HEK293 (cell line): Measurements from ENCODE around the gene BRSK1.

Experiments used
- GLIS1 ChIP-seq: fragments of 450-650 bp; formaldehyde crosslinking; IDR thresholded peaks from 2 replicates; pipeline ENCODE4 v1.5.1; 2016; ENCODE audit warnings: missing biosample characterization, missing genetic modification characterization
- RBAK ChIP-seq: fragments of 450-650 bp; formaldehyde crosslinking; IDR thresholded peaks from 2 replicates; pipeline ENCODE4 v1.5.1; 2016; ENCODE audit warnings: missing biosample characterization, missing genetic modification characterization
- SP2 ChIP-seq: fragments of 450-650 bp; formaldehyde crosslinking; IDR thresholded peaks from 2 replicates; pipeline ENCODE4 v1.5.1; 2016; ENCODE audit warnings: missing biosample characterization, missing genetic modification characterization
- WT1 ChIP-seq: fragments of 450-650 bp; formaldehyde crosslinking; IDR thresholded peaks from 2 replicates; pipeline ENCODE4 v1.5.1; 2016; ENCODE audit warnings: missing biosample characterization, missing genetic modification characterization
- ZEB2 ChIP-seq: fragments of 450-650 bp; formaldehyde crosslinking; IDR thresholded peaks from 2 replicates; pipeline ENCODE4 v1.5.1; 2016; ENCODE audit warnings: missing biosample characterization, missing genetic modification characterization
- ZNF416 ChIP-seq: fragments of 450-650 bp; formaldehyde crosslinking; IDR thresholded peaks from 2 replicates; pipeline ENCODE4 v1.5.1; 2016; ENCODE audit warnings: missing biosample characterization, missing genetic modification characterization
- ZNF549 ChIP-seq: fragments of 450-650 bp; IDR thresholded peaks from 2 replicates; pipeline ENCODE4 v1.5.1; 2018; ENCODE audit warnings: missing biosample characterization, missing genetic modification characterization, mild to moderate bottlenecking, inconsistent platforms, moderate library complexity
- TF ChIP-seq, protein P1 (sequence below): IDR thresholded peaks from 2 replicates; pipeline ENCODE4 v1.6.1; 2011; ENCODE audit warnings: mild to moderate bottlenecking, low read depth, low read length, borderline replicate concordance
- TF ChIP-seq, protein P2 (sequence below): fragments of 450-650 bp; formaldehyde crosslinking; IDR thresholded peaks from 2 replicates; pipeline ENCODE4 v1.5.1; 2016; ENCODE audit warnings: missing biosample characterization, missing genetic modification characterization
- TF ChIP-seq, protein P3 (sequence below): fragments of 450-650 bp; formaldehyde crosslinking; IDR thresholded peaks from 2 replicates; pipeline ENCODE4 v1.5.1; 2016; ENCODE audit warnings: missing biosample characterization, missing genetic modification characterization
- TF ChIP-seq, protein P4 (sequence below): fragments of 450-650 bp; formaldehyde crosslinking; IDR thresholded peaks from 2 replicates; pipeline ENCODE4 v1.5.1; 2017; ENCODE audit warnings: missing biosample characterization, mild to moderate bottlenecking, missing genetic modification characterization, moderate library complexity
- TF ChIP-seq, protein P5 (sequence below): sonication (generic); formaldehyde crosslinking; IDR thresholded peaks from 2 replicates; pipeline ENCODE4 v1.8.1; 2022; ENCODE audit warnings: mild to moderate bottlenecking, moderate library complexity, missing genetic modification reagents

DNA sequence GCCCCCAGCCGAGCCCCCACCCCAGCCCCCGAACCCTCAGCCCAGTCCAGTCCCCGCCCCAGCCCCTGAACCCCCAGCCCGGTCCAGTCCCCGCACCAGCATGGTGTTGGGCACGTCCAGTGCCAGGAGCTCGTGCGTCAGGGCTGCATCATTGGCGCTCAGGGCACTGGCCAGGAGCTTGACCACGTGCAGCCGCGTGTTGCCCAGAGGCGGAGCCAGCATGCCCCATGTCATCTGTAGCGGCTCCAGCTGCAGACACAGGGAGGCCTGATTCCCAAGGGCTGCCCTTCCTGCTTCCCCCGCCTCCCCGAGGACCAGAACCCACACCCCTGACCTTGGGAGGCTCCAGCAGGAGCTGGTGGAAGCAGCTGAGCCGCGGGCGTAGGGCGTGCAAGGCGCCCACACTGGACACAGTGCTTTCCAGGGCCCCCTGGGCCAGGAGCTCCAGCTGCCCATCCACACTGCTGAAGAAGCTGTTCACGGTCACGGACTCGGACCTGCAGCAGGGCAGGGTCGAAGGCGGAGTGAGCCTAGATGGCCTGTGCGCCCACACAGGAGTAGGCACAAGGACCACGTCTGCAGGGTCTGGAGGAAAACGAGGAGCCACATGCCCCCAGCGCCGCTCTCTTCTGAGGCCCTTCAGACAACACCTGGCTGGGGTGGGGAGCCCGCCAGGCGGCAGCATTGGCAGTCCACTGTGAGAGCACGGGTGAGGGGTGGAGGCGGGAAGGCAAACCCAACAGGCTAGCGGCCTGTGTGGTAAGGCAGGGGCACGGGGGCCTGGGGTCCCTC lies 42.5 kb upstream of the BRSK1 start:
- TF ChIP-seq ZNF416 (no peak), ZNF549 (no peak), WT1 (tag by site-specific recombination) (no peak), GLIS1 (tag by site-specific recombination) (no peak), RBAK (tag by site-specific recombination) (no peak), SP2 (no peak), ZEB2 (tag by site-specific recombination) (no peak)
- TF ChIP-seq, protein P1, sequence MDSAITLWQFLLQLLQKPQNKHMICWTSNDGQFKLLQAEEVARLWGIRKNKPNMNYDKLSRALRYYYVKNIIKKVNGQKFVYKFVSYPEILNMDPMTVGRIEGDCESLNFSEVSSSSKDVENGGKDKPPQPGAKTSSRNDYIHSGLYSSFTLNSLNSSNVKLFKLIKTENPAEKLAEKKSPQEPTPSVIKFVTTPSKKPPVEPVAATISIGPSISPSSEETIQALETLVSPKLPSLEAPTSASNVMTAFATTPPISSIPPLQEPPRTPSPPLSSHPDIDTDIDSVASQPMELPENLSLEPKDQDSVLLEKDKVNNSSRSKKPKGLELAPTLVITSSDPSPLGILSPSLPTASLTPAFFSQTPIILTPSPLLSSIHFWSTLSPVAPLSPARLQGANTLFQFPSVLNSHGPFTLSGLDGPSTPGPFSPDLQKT, result no peak
- TF ChIP-seq, protein P2, sequence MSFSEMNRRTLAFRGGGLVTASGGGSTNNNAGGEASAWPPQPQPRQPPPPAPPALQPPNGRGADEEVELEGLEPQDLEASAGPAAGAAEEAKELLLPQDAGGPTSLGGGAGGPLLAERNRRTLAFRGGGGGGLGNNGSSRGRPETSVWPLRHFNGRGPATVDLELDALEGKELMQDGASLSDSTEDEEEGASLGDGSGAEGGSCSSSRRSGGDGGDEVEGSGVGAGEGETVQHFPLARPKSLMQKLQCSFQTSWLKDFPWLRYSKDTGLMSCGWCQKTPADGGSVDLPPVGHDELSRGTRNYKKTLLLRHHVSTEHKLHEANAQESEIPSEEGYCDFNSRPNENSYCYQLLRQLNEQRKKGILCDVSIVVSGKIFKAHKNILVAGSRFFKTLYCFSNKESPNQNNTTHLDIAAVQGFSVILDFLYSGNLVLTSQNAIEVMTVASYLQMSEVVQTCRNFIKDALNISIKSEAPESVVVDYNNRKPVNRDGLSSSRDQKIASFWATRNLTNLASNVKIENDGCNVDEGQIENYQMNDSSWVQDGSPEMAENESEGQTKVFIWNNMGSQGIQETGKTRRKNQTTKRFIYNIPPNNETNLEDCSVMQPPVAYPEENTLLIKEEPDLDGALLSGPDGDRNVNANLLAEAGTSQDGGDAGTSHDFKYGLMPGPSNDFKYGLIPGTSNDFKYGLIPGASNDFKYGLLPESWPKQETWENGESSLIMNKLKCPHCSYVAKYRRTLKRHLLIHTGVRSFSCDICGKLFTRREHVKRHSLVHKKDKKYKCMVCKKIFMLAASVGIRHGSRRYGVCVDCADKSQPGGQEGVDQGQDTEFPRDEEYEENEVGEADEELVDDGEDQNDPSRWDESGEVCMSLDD (tag by site-specific recombination), result no peak
- TF ChIP-seq, protein P3, sequence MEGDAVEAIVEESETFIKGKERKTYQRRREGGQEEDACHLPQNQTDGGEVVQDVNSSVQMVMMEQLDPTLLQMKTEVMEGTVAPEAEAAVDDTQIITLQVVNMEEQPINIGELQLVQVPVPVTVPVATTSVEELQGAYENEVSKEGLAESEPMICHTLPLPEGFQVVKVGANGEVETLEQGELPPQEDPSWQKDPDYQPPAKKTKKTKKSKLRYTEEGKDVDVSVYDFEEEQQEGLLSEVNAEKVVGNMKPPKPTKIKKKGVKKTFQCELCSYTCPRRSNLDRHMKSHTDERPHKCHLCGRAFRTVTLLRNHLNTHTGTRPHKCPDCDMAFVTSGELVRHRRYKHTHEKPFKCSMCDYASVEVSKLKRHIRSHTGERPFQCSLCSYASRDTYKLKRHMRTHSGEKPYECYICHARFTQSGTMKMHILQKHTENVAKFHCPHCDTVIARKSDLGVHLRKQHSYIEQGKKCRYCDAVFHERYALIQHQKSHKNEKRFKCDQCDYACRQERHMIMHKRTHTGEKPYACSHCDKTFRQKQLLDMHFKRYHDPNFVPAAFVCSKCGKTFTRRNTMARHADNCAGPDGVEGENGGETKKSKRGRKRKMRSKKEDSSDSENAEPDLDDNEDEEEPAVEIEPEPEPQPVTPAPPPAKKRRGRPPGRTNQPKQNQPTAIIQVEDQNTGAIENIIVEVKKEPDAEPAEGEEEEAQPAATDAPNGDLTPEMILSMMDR (tag by site-specific recombination), result no peak
- TF ChIP-seq, protein P4, sequence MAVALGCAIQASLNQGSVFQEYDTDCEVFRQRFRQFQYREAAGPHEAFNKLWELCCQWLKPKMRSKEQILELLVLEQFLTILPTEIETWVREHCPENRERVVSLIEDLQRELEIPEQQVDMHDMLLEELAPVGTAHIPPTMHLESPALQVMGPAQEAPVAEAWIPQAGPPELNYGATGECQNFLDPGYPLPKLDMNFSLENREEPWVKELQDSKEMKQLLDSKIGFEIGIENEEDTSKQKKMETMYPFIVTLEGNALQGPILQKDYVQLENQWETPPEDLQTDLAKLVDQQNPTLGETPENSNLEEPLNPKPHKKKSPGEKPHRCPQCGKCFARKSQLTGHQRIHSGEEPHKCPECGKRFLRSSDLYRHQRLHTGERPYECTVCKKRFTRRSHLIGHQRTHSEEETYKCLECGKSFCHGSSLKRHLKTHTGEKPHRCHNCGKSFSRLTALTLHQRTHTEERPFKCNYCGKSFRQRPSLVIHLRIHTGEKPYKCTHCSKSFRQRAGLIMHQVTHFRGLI (tag by site-specific recombination), result no peak
- TF ChIP-seq, protein P5, sequence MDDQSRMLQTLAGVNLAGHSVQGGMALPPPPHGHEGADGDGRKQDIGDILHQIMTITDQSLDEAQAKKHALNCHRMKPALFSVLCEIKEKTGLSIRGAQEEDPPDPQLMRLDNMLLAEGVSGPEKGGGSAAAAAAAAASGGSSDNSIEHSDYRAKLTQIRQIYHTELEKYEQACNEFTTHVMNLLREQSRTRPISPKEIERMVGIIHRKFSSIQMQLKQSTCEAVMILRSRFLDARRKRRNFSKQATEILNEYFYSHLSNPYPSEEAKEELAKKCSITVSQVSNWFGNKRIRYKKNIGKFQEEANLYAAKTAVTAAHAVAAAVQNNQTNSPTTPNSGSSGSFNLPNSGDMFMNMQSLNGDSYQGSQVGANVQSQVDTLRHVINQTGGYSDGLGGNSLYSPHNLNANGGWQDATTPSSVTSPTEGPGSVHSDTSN (CRISPR knock-in tag), result no peak
